WTC11 (cell line): ENCODE measurements around the gene GPD1. TPM values are rescaled to one million over a fixed set of nuclear protein-coding genes. Genes with fewer than 3 reads are reported as not detected.
A peak's percentile ranks its signal among the peaks of the same experiment; 100 is the strongest.

Source experiments
- ATAC-seq: fragments of 200-7000 bp; cut with Tn5 transposase; 2 replicates; pipeline ENCODE4 v1.10.0; 2021; ENCODE audit warnings: mild to moderate bottlenecking, moderate library complexity
- CTCF ChIA-PET: fragments of 300-600 bp; sonication (Branson Sonifier 250); formaldehyde crosslinking; loops from one replicate; lab custom pipeline; 2021; ENCODE audit warnings: antibody characterized with exemption; lab: Charles Lee
- POLR2A ChIA-PET: fragments of 350-600 bp; sonication (Branson Sonifier 250); formaldehyde crosslinking; loops from one replicate; lab custom pipeline; 2021; ENCODE audit warnings: antibody characterized with exemption; lab: Charles Lee
- DNase-seq: peaks from one replicate; pipeline ENCODE4 v3.0.0; 2021; ENCODE audit warnings: low spot score
- H3K27ac Mint-ChIP-seq: 2 replicates; pipeline ENCODE4 v1.8.0; 2021; ENCODE audit warnings: mixed read lengths
- H3K27me3 Mint-ChIP-seq: 2 replicates; pipeline ENCODE4 v1.8.0; 2021; ENCODE audit warnings: low read depth, mild to moderate bottlenecking, moderate library complexity, mixed read lengths
- H3K36me3 Mint-ChIP-seq: 2 replicates; pipeline ENCODE4 v1.8.0; 2021; ENCODE audit warnings: mixed read lengths
- H3K4me1 Mint-ChIP-seq: 2 replicates; pipeline ENCODE4 v1.8.0; 2022; ENCODE audit warnings: mixed read lengths
- H3K4me3 Mint-ChIP-seq: 2 replicates; pipeline ENCODE4 v1.8.0; 2021; ENCODE audit warnings: mild to moderate bottlenecking, moderate library complexity, mixed read lengths
- H3K9me3 Mint-ChIP-seq: 2 replicates; pipeline ENCODE4 v1.8.0; 2021; ENCODE audit warnings: mixed read lengths
- AR ChIP-seq: fragments of 250-450 bp; sonication (Bioruptor Pico); IDR thresholded peaks from 2 replicates; pipeline ENCODE4 v1.9.0; 2021; ENCODE audit warnings: mild to moderate bottlenecking
- ATF1 ChIP-seq: sonication (generic); formaldehyde crosslinking; IDR thresholded peaks from 2 replicates; pipeline ENCODE4 v1.8.1; 2023; ENCODE audit warnings: mild to moderate bottlenecking, moderate library complexity, missing genetic modification reagents
- ATF6 ChIP-seq: sonication (generic); formaldehyde crosslinking; IDR thresholded peaks from 2 replicates; pipeline ENCODE4 v1.8.1; 2023; ENCODE audit warnings: mild to moderate bottlenecking, missing genetic modification reagents
- CREB1 ChIP-seq: sonication (generic); formaldehyde crosslinking; IDR thresholded peaks from 2 replicates; pipeline ENCODE4 v1.8.0; 2023; ENCODE audit warnings: mild to moderate bottlenecking, missing genetic modification reagents
- EMX1 ChIP-seq: fragments of 250-450 bp; sonication (Bioruptor Pico); IDR thresholded peaks from 2 replicates; pipeline ENCODE4 v1.8.0; 2021; ENCODE audit warnings: mild to moderate bottlenecking
- FOXJ3 ChIP-seq: sonication (generic); formaldehyde crosslinking; IDR thresholded peaks from 2 replicates; pipeline ENCODE4 v1.9.0; 2021; ENCODE audit warnings: missing genetic modification reagents, mild to moderate bottlenecking, borderline replicate concordance
- FOXP1 ChIP-seq: sonication (generic); formaldehyde crosslinking; IDR thresholded peaks from 2 replicates; pipeline ENCODE4 v1.8.0; 2022; ENCODE audit warnings: missing genetic modification reagents, mild to moderate bottlenecking, moderate library complexity, borderline replicate concordance
- GTF2I ChIP-seq: fragments of 250-450 bp; sonication (Bioruptor Pico); conservative IDR thresholded peaks from 2 replicates; pipeline ENCODE4 v1.4.0; 2021; ENCODE audit warnings: mild to moderate bottlenecking
- HMGA2 ChIP-seq: fragments of 250-450 bp; sonication (Bioruptor Pico); IDR thresholded peaks from 2 replicates; pipeline ENCODE4 v1.4.0; 2021; ENCODE audit warnings: mild to moderate bottlenecking, moderate library complexity
- IRF1 ChIP-seq: sonication (generic); formaldehyde crosslinking; IDR thresholded peaks from 2 replicates; pipeline ENCODE4 v1.8.0; 2023; ENCODE audit warnings: missing genetic modification reagents
- JUN ChIP-seq: sonication (generic); formaldehyde crosslinking; IDR thresholded peaks from 2 replicates; pipeline ENCODE4 v1.8.0; 2023; ENCODE audit warnings: mild to moderate bottlenecking, missing genetic modification reagents
- NFE2L1 ChIP-seq: sonication (generic); formaldehyde crosslinking; IDR thresholded peaks from 2 replicates; pipeline ENCODE4 v1.8.1; 2023; ENCODE audit warnings: missing genetic modification reagents
- NR1H2 ChIP-seq: sonication (generic); formaldehyde crosslinking; IDR thresholded peaks from 2 replicates; pipeline ENCODE4 v1.9.0; 2021; ENCODE audit warnings: mild to moderate bottlenecking, moderate library complexity, missing genetic modification reagents
- NR2C2 ChIP-seq: sonication (generic); formaldehyde crosslinking; IDR thresholded peaks from 2 replicates; pipeline ENCODE4 v1.8.0; 2022; ENCODE audit warnings: mild to moderate bottlenecking, missing genetic modification reagents
- PRRX2 ChIP-seq: fragments of 250-450 bp; sonication (Bioruptor Pico); IDR thresholded peaks from 2 replicates; pipeline ENCODE4 v1.8.0; 2021; ENCODE audit warnings: mild to moderate bottlenecking
- SMAD3 ChIP-seq: sonication (generic); formaldehyde crosslinking; IDR thresholded peaks from 2 replicates; pipeline ENCODE4 v1.8.0; 2022; ENCODE audit warnings: missing genetic modification reagents, mild to moderate bottlenecking, borderline replicate concordance
- SOX15 ChIP-seq: fragments of 250-450 bp; sonication (Bioruptor Pico); IDR thresholded peaks from 2 replicates; pipeline ENCODE4 v1.9.0; 2021; ENCODE audit warnings: mild to moderate bottlenecking
- TEAD1 ChIP-seq: sonication (generic); formaldehyde crosslinking; IDR thresholded peaks from 2 replicates; pipeline ENCODE4 v1.8.0; 2022; ENCODE audit warnings: mild to moderate bottlenecking, missing genetic modification reagents
- ZNF263 ChIP-seq: sonication (generic); formaldehyde crosslinking; IDR thresholded peaks from 2 replicates; pipeline ENCODE4 v1.8.1; 2022; ENCODE audit warnings: low read depth, mild to moderate bottlenecking, moderate library complexity, missing genetic modification reagents
- ZNF396 ChIP-seq: fragments of 250-450 bp; sonication (Bioruptor Pico); IDR thresholded peaks from 2 replicates; pipeline ENCODE4 v1.8.0; 2021; ENCODE audit warnings: mild to moderate bottlenecking, moderate library complexity, borderline replicate concordance
- ZNF532 ChIP-seq: fragments of 250-450 bp; sonication (Bioruptor Pico); IDR thresholded peaks from 2 replicates; pipeline ENCODE4 v1.9.0; 2021; ENCODE audit warnings: mild to moderate bottlenecking, borderline replicate concordance
- total RNA-seq: library from RNA; stranded (reverse); gene quantifications from 3 replicates; pipeline ENCODE4 v1.2.3, GENCODE V29; 2021

GPD1 gene
- total RNA-seq, 1 experiment from 2014 or later, result 0.77 TPM

- H3K9me3 Mint-ChIP-seq, result no peaks in the 10 kb centered on the region
- ATAC-seq, result no peak
- peak overlapping the region; percentile 89 for H3K27ac Mint-ChIP-seq
- DNase-seq, result no peak
- CTCF ChIA-PET, result interaction anchor here (1.1 to 2.6 kb wide), 7 partner anchors 12 to 228 kb away, joined by 3 to 78 read pairs (median 13); partner anchors contain the start of gene COX14
- H3K36me3 Mint-ChIP-seq, result peaks cover 45% of the 10 kb centered on the region
- POLR2A ChIA-PET, result no interaction called here
- TF ChIP-seq GTF2I (CRISPR knock-in tag) (no peak), PRRX2 (CRISPR knock-in tag) (no peak), ZNF396 (no peak), CREB1 (CRISPR knock-in tag) (no peak), EMX1 (CRISPR knock-in tag) (no peak), AR (no peak), TEAD1 (CRISPR knock-in tag) (no peak), HMGA2 (CRISPR knock-in tag) (no peak), ZNF532 (CRISPR knock-in tag) (no peak), IRF1 (CRISPR knock-in tag) (no peak), ZNF263 (CRISPR knock-in tag) (no peak), NR2C2 (CRISPR knock-in tag) (no peak), FOXJ3 (CRISPR knock-in tag) (no peak), NR1H2 (CRISPR knock-in tag) (no peak), ATF1 (no peak), ATF6 (CRISPR knock-in tag) (no peak), SOX15 (no peak), JUN (CRISPR knock-in tag) (no peak)
- H3K4me3 Mint-ChIP-seq, result peak overlapping the region; percentile 89
- H3K27me3 Mint-ChIP-seq, result peaks cover 16% of the 10 kb centered on the region
- peaks cover 18% of the 10 kb centered on the region for H3K4me1 Mint-ChIP-seq
Observed at GRCh38 chr12:50086148-50086547, 17.7 kb upstream of the GPD1 start.

GRCh38 chr12:50087151-50087550 is 16.7 kb upstream of the GPD1 start:
- Mint-ChIP-seq H3K27me3 (peaks cover 7% of the 10 kb centered on the region), H3K9me3 (no peaks in the 10 kb centered on the region), H3K4me1 (peaks cover 13% of the 10 kb centered on the region), H3K36me3 (peaks cover 54% of the 10 kb centered on the region), H3K27ac (no peak overlapping the region; the same call in 1 of the 2 replicates), H3K4me3 (peak overlapping the region; percentile 89; the same call in 1 of the 2 replicates)
- DNase-seq (no peak), ATAC-seq (no peak)
- CTCF ChIA-PET, result interaction anchor here (0.9 to 1.6 kb wide), 6 partner anchors 13 to 89 kb away, joined by 3 to 8 read pairs (median 3); partner anchors contain the start of genes CERS5 and COX14
- POLR2A ChIA-PET, result no interaction called here
- no peak for TF ChIP-seq FOXP1
- TF ChIP-seq NFE2L1 (CRISPR knock-in tag), result no peak
- no peak for TF ChIP-seq SMAD3 (CRISPR knock-in tag)
